ENCODE measurements around the gene RBBP8. TPM values are rescaled to one million over a fixed set of nuclear protein-coding genes. Genes with fewer than 3 reads are reported as not detected.

The RBBP8 gene
- total and polyA plus RNA-seq, 4 donors, result 6.5 to 9.8 (median 7.4) TPM

DNA sequence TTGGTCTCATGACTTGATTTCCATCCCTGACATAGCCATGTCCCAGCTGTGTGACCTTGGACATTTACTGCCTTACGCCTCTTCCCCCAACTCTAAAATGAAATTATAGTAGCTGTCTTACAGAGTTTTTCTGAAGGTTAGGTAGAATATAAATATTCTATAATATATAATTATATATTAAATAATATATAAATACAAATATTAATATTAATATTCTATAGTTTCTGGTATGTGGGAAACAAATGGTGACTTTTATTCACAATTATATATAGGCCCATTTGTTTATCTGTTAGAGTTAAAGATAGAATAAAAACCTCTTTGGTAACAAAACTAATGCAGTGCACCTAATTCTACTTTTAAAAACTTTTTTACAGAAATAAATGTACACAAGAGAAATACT lies 1.7 kb downstream of the RBBP8 start:
- Histone ChIP-seq H3K36me3 (ENCODE audit: control insufficient read depth in 4 of 4, insufficient read depth in 3 of 4, low read depth in 1 of 4, low read length in 3 of 4) (no peaks in the 10 kb centered on the region), H3K27me3 (ENCODE audit: control insufficient read depth in 4 of 4, insufficient read depth in 4 of 4, low read length in 3 of 4) (no peaks in the 10 kb centered on the region), H3K27ac (ENCODE audit: low read depth in 1 of 2, low read length in 2 of 2) (no peak overlapping the region), H3K9me3 (ENCODE audit: control insufficient read depth in 4 of 4, low read length in 3 of 4) (no peaks in the 10 kb centered on the region), H3K4me1 (ENCODE audit: control insufficient read depth in 4 of 4, insufficient read depth in 4 of 4, low read length in 3 of 4) (peaks cover 0 to 11% (median 3%) of the 10 kb centered on the region in 4 donors), H3K9ac (ENCODE audit: low read depth in 1 of 2, low read length in 2 of 2) (no peak overlapping the region), H3K4me3 (ENCODE audit: low read depth in 1 of 3, low read length in 3 of 3) (no peak overlapping the region)
- no peak for DNase-seq (ENCODE audit: low spot score)
- WGBS, result 100% methylated on average over 1 of the region's 1 CpG
- TF ChIP-seq, protein P1, sequence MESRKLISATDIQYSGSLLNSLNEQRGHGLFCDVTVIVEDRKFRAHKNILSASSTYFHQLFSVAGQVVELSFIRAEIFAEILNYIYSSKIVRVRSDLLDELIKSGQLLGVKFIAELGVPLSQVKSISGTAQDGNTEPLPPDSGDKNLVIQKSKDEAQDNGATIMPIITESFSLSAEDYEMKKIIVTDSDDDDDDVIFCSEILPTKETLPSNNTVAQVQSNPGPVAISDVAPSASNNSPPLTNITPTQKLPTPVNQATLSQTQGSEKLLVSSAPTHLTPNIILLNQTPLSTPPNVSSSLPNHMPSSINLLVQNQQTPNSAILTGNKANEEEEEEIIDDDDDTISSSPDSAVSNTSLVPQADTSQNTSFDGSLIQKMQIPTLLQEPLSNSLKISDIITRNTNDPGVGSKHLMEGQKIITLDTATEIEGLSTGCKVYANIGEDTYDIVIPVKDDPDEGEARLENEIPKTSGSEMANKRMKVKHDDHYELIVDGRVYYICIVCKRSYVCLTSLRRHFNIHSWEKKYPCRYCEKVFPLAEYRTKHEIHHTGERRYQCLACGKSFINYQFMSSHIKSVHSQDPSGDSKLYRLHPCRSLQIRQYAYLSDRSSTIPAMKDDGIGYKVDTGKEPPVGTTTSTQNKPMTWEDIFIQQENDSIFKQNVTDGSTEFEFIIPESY (IDR thresholded peaks at IDR 0.05), result no peak
- TF ChIP-seq FOXA1 (IDR thresholded peaks at IDR 0.05) (no peak), HNF4G (IDR thresholded peaks at IDR 0.05) (no peak), HNF4A (conservative IDR thresholded peaks at IDR 0.05) (no peak), FOXA2 (IDR thresholded peaks at IDR 0.05) (no peak), TAF1 (conservative IDR thresholded peaks at IDR 0.05) (no peak), EGR1 (IDR thresholded peaks at IDR 0.05; ENCODE audit: low read depth in 2 of 2) (no peak), NR2F2 (IDR thresholded peaks at IDR 0.05) (no peak), YY1 (IDR thresholded peaks at IDR 0.05) (no peak), RXRA (IDR thresholded peaks at IDR 0.05) (no peak), GABPA (IDR thresholded peaks at IDR 0.05 in 1 of 2, conservative IDR thresholded peaks at IDR 0.05 in 1 of 2) (no peak), JUND (IDR thresholded peaks at IDR 0.05) (no peak), RAD21 (IDR thresholded peaks at IDR 0.05) (no peak)
- TF ChIP-seq, protein P2, sequence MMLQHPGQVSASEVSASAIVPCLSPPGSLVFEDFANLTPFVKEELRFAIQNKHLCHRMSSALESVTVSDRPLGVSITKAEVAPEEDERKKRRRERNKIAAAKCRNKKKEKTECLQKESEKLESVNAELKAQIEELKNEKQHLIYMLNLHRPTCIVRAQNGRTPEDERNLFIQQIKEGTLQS (IDR thresholded peaks at IDR 0.05), result no peak
- TF ChIP-seq, protein P3, sequence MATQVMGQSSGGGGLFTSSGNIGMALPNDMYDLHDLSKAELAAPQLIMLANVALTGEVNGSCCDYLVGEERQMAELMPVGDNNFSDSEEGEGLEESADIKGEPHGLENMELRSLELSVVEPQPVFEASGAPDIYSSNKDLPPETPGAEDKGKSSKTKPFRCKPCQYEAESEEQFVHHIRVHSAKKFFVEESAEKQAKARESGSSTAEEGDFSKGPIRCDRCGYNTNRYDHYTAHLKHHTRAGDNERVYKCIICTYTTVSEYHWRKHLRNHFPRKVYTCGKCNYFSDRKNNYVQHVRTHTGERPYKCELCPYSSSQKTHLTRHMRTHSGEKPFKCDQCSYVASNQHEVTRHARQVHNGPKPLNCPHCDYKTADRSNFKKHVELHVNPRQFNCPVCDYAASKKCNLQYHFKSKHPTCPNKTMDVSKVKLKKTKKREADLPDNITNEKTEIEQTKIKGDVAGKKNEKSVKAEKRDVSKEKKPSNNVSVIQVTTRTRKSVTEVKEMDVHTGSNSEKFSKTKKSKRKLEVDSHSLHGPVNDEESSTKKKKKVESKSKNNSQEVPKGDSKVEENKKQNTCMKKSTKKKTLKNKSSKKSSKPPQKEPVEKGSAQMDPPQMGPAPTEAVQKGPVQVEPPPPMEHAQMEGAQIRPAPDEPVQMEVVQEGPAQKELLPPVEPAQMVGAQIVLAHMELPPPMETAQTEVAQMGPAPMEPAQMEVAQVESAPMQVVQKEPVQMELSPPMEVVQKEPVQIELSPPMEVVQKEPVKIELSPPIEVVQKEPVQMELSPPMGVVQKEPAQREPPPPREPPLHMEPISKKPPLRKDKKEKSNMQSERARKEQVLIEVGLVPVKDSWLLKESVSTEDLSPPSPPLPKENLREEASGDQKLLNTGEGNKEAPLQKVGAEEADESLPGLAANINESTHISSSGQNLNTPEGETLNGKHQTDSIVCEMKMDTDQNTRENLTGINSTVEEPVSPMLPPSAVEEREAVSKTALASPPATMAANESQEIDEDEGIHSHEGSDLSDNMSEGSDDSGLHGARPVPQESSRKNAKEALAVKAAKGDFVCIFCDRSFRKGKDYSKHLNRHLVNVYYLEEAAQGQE (IDR thresholded peaks at IDR 0.05), result no peak
- TF ChIP-seq, protein P4, sequence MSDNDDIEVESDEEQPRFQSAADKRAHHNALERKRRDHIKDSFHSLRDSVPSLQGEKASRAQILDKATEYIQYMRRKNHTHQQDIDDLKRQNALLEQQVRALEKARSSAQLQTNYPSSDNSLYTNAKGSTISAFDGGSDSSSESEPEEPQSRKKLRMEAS (IDR thresholded peaks at IDR 0.05), result no peak
- TF ChIP-seq, protein P5, sequence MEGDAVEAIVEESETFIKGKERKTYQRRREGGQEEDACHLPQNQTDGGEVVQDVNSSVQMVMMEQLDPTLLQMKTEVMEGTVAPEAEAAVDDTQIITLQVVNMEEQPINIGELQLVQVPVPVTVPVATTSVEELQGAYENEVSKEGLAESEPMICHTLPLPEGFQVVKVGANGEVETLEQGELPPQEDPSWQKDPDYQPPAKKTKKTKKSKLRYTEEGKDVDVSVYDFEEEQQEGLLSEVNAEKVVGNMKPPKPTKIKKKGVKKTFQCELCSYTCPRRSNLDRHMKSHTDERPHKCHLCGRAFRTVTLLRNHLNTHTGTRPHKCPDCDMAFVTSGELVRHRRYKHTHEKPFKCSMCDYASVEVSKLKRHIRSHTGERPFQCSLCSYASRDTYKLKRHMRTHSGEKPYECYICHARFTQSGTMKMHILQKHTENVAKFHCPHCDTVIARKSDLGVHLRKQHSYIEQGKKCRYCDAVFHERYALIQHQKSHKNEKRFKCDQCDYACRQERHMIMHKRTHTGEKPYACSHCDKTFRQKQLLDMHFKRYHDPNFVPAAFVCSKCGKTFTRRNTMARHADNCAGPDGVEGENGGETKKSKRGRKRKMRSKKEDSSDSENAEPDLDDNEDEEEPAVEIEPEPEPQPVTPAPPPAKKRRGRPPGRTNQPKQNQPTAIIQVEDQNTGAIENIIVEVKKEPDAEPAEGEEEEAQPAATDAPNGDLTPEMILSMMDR (IDR thresholded peaks at IDR 0.05; ENCODE audit: low read depth, low read length, missing input control), result no peak

Measured in liver (tissue), 9 donors.